Left renal pelvis (tissue), 4 donors: ENCODE measurements around the gene PLD4. TPM values are rescaled to one million over a fixed set of nuclear protein-coding genes. Genes with fewer than 3 reads are reported as not detected.
"Not testable (repeated sequence)": the region's sequence is repeated elsewhere in the genome, so short reads cannot be mapped to it uniquely, and the experiment has no call there.

Experiments used
- DNase-seq, 4 donors: peaks; one replicate each; pipeline ENCODE4 v3.0.0-alpha.2; 2013; ENCODE audit warnings: low read depth in 4 of 4, low spot score in 3 of 4
- polyA plus RNA-seq, 4 donors: library from polyadenylated mRNA; unstranded; fragments of 120-200 nt; gene quantifications; one replicate each; pipeline ENCODE4 v1.2.1, GENCODE V29; 2013; ENCODE audit not compliant: insufficient read length in 4 of 4

The PLD4 gene
- polyA plus RNA-seq, 4 donors, result 2.2 to 8.0 (median 3.4) TPM

DNA sequence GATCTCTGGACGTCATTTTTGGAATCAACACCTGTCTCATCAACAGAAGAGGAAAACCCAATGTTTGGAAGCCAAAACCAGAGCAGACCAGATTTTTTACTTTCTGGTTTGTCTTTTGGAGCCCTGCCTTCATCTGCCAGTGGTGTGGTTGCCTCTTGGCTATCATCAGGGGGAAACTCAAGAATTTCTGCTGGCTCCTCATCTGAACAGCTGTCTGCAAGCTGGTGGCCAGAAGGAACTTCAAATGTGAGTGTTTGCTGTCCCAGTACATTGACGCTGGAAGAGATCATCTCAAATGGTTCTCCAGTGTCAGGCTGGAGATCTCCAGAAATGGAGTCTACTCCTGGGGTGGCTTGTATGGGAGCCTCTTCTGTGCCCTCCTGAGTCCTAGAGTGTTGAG is 13.8 kb downstream of the PLD4 start:
- no peak for DNase-seq

DNA sequence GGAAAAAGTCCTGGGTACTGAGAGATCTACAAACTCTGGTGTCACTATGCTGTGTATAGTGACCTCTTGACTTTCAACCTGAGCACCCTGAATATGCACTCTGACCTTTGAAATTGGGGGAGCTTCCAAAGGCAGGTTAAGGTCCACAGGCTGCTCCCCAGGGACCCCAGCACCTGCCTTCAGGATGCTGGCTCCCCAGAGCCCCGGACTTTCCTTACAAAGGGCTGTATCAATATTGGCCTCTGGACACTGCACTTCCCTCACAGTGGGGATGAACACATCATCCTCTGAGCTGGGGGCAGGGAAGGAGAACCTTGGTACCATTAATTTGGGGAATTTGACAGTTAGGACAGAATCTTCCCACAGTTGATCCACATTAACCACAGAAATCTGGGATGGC is 14.3 kb downstream of the PLD4 start:
- no peak for DNase-seq

DNA sequence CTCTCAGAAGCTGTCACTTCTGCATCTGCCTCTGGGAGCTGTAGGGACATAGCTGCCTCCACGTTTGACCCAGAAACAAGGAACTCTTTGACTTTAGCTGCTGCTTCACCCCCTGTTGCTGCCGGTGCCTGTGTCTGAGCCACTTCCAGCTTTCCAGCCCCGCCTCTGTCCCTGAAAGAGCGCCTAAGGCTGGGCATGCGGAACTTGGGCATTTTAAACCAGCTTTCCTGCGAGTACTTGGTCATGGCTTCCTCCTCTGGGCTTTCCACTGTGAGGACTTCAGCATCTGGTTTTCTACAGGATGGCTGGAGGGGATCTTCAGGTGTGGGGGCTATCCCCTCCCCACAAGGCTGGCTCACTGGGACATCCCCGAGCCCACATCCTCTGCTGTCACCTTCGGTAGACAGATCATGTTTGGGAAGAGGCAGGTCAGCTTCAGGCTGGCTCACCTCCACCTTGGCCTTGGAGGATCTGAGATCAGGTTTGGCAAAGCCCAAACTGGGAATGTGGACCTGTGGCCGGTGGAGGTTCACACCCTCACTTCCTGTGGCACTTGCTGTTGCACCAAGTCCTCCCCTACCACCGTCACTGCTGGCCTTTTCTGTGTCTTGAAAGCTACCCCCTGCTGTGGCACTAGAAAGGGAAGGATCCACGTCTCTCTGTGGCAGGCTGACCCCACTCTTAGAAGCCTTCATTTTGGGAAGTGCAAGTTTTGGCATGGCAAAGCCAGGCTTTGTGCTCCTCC is 15.2 kb downstream of the PLD4 start:
- DNase-seq, result no peak

DNA sequence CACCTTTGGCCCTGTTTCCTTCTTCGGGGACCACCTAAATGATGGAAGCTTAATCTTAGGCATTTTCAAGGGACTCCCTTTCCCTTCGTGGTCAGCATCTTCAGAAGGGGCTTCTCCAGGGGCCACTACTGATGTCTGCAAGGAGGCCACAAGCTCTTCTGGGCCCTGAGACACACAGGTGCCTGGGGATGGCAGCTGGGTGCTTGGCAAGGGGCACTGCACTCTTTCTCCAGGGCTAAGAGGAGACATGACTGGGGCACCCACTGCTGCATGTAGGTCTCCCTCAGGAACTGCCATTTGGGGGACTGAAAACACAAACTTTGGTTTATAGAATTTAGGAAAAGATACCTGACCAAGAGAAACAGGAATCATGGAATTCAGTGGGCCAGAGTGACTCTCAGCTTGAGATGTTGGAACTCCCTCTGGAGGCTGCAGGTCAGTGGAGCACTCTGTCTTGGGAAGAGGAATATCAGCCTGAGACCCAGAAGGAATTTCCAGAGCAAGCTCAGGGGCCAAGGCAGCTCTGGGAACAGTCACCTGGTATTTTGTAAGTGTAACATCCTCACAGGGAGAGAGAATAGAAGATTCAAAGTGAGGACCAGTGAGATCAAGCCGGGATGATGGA is 16.0 kb downstream of the PLD4 start:
- no peak for DNase-seq

DNA sequence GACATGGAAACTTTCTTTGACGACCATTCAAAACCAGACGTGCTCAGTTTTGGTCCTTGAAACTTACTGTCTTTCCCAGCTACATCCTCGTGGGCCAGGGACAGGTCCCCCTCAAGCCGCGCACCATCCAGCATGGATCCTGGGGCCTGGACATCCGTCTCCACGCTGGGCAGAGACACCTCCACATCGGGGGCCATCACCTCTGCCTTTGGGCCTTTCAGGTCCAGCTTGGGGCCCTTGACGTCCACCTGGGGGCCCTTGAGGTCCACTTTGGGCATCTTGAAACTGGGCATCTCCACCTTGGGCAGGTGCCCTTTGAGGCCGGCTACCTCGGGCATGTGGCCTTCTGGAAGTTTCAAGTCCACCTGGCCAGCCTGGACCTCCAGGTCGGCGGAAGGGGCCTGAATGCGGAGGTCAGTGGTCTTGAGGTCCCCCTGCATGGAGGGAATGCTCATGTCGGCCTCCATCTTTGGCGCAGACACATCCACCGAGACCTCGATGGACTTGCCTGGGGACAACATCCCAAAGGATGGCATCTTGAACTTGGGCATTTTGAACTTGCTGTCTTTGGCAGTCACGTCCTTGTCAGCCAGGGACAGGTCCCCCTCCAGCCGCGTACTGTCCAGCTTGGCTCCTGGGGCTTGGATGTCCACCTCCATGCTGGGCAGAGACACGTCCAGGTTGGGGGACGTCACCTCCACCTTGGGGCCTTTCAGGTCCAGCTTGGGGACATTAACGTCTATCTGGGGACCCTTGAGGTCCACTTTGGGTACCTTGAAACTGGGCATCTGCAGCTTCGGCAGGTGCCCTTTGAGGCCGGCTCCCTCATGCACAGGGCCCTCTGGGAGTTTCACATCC is 17.1 kb downstream of the PLD4 start:
- no peak for DNase-seq

DNA sequence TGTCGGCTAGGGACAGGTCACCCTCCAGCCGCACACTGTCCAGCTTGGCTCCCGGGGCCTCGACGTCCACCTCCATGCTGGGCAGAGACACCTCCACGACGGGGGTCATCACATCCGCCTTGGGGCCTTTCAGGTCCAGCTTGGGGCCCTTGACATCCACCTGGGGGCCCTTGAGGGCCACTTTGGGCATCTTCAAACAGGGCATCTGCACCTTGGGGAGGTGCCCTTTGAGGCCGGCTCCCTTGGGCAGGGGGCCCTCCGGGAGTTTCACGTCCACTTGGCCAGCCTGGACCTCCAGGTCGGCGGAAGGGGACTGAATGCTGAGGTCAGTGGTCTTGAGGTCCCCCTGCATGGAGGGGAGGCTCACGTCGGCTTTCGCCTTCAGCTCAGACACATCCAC is 17.9 kb downstream of the PLD4 start:
- no peak for DNase-seq

DNA sequence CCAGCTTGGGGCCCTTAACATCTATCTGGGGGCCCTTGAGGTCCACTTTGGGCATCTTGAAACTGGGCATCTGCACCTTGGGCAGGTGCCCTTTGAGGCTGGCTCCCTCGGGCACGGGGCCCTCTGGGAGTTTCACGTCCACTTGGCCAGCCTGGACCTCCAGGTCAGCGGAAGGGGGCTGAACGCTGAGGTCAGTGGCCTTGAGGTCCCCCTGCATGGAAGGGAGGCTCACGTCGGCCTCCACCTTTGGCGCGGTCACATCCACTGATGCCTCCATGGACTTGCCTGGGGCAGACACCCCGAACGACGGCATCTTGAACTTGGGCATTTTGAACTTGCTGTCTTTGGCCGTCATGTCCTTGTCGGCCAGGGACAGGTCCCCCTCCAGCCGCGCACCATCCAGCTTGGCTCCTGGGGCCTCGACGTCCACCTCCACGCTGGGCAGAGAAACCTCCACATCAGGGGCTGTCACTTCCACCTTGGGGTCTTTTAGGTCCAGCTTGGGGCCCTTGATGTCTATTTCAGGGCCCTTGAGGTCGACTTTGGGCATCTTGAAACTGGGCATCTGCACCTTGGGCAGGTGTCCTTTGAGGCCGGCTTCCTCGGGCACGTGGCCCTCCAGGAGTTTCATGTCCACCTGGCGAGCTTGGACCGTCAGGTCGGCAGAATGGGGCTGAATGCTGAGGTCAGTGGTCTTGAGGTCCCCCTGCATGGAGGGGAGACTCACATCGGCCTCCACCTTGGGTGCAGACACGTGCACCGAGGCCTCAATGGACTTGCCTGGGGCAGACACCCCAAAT is 18.7 kb downstream of the PLD4 start:
- not testable (repeated sequence) for DNase-seq

DNA sequence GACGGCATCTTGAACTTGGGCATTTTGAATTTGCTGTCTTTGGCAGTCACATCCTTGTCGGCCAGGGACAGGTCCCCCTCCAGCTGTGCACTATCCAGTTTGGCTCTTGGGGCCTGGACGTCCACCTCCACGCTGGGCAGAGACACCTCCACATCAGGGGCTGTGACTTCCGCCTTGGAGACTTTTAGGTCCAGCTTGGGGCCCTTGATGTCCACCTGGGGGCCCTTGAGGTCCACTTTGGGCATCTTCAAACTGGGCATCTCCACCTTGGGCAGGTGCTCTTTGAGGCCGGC is 19.3 kb downstream of the PLD4 start:
- not testable (repeated sequence) for DNase-seq

DNA sequence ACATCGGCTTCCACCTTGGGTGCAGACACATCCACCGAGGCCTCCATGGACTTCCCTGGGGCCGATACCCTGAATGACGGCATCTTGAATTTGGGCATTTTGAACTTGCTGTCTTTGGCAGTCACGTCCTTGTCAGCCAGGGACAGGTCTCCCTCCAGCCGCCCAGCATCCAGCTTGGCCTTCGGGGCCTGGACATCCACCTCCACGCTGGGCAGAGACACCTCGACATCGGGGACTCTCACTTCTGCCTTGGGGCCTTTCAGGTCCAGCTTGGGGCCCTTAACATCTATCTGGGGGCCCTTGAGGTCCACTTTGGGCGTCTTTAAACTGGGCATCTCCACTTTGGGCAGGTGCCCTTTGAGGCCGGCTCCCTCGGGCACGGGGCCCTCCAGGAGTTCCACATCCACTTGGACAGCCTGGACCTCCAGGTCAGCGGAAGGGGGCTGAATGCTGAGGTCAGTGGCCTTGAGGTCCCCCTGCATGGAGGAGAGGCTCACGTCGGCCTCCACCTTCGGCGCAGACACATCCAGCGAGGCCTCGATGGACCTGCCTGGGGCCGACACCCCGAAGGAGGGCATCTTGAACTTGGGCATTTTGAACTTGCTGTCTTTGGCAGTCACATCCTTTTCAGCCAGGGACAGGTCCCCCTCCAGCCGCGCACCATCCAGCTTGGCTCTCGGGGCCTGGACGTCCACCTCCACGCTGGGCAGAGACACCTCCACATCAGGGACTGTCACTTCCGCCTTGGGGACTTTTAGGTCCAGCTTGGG is 19.9 kb downstream of the PLD4 start:
- not testable (repeated sequence) for DNase-seq

DNA sequence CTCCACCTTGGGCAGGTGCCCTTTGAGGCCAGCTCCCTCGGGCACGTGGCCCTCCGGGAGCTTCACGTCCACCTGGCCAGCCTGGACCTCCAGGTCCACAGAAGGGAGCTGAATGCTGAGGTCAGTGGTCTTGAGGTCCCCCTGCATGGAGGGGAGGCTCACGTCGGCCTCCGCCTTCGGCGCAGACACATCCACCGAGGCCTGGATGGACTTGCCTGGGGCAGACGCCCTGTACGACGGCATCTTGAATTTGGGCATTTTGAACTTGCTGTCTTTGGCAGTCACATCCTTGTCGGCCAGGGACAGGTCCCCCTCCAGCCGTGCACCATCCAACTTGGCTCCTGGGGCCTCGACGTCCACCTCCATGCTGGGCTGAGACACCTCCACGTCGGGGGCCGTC is 20.6 kb downstream of the PLD4 start:
- not testable (repeated sequence) for DNase-seq

DNA sequence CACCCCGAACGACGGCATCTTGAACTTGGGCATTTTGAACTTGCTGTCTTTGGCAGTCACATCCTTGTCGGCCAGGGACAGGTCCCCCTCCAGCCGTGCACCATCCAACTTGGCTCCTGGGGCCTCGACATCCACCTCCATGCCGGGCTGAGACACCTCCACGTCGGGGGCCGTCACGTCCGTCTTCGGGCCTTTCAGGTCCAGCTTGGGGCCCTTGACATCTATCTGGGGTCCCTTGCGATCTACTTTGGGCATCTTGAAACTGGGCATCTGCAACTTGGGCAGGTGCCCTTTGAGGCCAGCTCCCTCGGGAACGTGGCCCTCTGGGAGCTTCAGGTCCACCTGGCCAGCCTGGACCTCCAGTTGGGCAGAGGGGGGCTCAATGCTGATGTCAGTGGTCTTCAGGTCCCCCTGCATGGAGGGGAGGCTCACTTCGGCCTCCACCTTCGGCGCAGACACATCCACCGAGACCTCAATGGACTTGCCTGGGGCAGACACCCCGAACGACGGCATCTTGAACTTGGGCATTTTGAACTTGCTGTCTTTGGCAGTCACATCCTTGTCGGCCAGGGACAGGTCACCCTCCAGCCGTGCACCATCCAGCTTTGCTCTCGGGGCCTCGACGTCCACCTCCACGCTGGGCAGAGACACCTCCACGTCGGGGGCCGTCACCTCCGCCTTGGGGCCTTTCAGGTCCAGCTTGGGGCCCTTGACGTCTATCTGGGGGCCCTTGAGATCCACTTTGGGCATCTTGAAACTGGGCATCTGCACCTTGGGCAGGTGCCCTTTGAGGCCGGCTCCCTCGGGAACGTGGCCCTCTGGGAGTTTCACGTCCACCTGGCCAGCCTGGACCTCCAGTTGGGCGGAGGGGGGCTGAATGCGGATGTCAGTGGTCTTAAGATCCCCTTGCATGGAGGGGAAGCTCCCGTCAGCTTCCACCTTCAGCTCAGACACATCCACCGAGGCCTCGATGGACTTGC is 21.6 kb downstream of the PLD4 start:
- not testable (repeated sequence) for DNase-seq

DNA sequence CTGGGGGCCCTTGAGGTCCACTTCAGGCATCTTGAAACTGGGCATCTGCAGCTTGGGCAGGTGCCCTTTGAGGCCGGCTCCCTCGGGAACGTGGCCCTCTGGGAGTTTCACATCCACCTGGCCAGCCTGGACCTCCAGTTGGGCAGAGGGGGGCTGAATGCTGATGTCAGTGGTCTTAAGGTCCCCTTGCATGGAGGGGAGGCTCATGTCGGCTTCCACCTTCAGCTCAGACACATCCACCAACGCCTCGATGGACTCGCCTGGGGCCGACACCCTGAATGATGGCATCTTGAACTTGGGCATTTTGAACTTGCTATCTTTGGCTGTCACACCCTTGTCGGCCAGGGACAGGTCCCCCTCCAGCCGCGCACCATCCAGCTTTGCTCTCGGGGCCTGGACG is 22.5 kb downstream of the PLD4 start:
- DNase-seq, result not testable (repeated sequence)

DNA sequence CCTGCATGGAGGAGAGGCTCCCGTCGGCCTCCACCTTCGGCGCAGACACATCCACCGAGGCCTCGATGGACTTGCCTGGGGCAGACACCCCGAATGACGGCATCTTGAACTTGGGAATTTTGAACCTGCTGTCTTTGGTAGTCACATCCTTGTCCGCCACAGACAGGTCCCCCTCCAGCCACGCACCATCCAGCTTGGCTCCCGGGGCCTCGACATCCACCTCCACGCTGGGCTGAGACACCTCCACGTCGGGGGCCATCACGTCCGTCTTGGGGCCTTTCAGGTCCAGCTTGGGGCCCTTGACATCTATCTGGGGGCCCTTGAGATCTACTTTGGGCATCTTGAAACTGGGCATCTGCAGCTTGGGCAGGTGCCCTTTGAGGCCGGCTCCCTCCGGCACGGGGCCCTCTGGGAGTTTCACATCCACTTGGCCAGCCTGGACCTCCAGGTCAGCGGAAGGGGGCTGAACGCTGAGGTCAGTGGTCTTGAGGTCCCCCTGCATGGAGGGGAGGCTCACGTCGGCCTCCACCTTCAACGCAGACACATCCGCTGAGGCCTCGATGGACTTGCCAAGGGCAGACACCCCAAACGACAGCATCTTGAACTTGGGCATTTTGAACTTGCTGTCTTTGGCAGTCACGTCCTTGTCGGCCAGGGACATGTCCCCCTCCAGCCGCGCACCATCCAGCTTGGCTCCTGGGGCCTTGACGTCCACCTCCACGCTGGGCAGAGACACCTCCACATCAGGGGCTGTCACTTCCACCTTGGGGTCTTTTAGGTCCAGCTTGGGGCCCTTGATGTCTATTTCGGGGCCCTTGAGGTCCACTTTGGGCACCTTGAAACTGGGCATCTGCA is 23.4 kb downstream of the PLD4 start:
- DNase-seq, result not testable (repeated sequence)

DNA sequence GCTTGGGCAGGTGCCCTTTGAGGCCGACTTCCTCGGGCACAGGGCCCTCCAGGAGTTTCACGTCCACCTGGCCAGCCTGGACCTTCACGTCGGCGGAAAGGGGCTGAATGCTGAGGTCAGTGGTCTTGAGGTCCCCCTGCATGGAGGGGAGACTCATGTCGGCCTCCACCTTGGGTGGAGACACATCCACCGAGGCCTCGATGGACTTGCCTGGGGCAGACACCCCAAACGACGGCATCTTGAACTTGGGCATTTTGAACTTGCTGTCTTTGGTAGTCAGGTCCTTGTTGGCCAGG is 24.0 kb downstream of the PLD4 start:
- no peak for DNase-seq

DNA sequence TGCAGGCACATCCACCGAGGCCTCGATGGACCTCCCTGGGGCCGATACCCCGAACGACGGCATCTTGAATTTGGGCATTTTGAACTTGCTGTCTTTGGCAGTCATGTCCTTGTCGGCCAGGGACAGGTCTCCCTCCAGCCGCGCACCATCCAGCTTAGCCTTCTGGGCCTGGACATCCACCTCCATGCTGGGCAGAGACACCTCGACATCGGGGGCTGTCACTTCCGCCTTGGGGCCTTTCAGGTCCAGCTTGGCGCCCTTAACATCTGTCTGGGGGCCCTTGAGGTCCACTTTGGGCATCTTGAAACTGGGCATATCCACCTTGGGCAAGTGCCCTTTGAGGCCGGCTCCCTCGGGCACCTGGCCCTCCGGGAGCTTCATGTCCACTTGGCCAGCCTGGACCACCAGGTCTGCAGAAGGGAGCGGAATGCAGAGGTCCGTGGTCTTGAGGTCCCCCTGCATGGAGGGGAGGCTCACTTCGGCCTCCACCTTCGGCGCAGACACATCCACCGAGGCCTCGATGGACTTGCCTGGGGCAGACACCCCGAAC is 24.8 kb downstream of the PLD4 start:
- DNase-seq, result not testable (repeated sequence)

DNA sequence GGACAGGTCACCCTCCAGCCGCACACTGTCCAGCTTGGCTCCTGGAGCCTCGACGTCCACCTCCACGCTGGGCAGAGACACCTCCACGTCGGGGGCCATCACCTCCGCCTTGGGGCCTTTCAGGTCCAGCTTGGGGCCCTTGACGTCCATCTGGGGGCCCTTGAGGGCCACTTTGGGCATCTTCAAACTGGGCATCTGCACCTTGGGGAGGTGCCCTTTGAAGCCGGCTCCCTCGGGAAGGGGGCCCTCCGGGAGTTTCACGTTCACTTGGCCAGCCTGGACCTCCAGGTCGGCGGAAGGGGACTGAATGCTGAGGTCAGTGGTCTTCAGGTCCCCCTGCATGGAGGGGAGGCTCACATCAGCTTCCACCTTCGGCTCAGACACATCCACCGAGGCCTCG is 25.3 kb downstream of the PLD4 start:
- no peak for DNase-seq

DNA sequence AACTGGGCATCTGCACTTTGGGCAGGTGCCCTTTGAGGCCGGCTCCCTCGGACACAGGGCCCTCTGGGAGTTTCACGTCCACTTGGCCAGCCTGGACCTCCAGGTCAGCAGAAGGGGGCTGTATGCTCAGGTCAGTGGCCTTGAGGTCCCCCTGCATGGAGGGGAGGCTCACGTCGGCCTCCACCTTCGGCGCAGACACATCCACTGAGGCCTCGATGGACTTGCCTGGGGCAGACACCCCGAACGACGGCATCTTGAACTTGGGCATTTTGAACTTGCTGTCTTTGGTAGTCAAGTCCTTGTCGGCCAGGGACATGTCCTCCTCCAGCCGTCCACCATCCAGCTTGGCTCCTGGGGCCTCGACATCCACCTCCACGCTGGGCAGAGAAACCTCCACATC is 26.0 kb downstream of the PLD4 start:
- DNase-seq, result not testable (repeated sequence)
